Fibroblast of the aortic adventitia (primary cell): ENCODE results near the gene GSTA2. TPM values are rescaled to one million over a fixed set of nuclear protein-coding genes. Genes with fewer than 3 reads are reported as not detected.
"Not testable (repeated sequence)": the region's sequence is repeated elsewhere in the genome, so short reads cannot be mapped to it uniquely, and the experiment has no call there.

Source experiments
- DNase-seq: peaks from one replicate; pipeline ENCODE4 v3.0.0-alpha.2; 2010; ENCODE audit warnings: low read depth
- H3K4me3 ChIP-seq: 2 replicates; pipeline ENCODE4 v1.5.1; 2011; ENCODE audit warnings: low read depth, mild to moderate bottlenecking, control low read depth, low read length, moderate library complexity
- total RNA-seq: library from RNA; depleted of rRNA; stranded (reverse); fragments of >200 nt; gene quantifications from 2 replicates; pipeline ENCODE4 v1.2.3, GENCODE V29; 2012; ENCODE audit warnings: low replicate concordance
- TF ChIP-seq, protein P1 (sequence below): IDR thresholded peaks from 2 replicates; pipeline ENCODE4 v1.5.1; 2011; ENCODE audit warnings: mild to moderate bottlenecking, low read length, control low read depth, inconsistent platforms; ENCODE audit not compliant: insufficient read depth

GSTA2 gene
- total RNA-seq, 1 donor = not detected

DNA sequence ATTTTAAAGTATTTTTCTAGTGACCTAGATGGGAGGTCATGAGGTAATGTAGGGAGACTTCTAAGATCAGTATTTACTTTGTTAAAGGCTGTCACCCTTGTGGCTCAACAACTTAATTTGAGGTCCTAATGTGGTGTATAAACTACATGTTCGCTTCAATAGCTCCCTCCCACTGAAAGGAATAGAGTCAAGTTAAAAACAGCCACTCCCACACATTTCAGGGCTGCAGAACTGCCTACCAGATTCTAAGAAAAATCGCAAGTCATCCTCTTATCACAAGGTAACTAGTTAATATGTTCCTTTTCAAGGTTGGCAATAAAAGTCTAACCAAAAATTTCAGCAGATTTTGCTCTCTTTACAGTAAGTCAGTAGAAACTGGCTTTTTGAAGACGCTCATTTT is 25.2 kb upstream of the GSTA2 start:
- DNase-seq = no peak
- TF ChIP-seq, protein P1, sequence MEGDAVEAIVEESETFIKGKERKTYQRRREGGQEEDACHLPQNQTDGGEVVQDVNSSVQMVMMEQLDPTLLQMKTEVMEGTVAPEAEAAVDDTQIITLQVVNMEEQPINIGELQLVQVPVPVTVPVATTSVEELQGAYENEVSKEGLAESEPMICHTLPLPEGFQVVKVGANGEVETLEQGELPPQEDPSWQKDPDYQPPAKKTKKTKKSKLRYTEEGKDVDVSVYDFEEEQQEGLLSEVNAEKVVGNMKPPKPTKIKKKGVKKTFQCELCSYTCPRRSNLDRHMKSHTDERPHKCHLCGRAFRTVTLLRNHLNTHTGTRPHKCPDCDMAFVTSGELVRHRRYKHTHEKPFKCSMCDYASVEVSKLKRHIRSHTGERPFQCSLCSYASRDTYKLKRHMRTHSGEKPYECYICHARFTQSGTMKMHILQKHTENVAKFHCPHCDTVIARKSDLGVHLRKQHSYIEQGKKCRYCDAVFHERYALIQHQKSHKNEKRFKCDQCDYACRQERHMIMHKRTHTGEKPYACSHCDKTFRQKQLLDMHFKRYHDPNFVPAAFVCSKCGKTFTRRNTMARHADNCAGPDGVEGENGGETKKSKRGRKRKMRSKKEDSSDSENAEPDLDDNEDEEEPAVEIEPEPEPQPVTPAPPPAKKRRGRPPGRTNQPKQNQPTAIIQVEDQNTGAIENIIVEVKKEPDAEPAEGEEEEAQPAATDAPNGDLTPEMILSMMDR = no peak
- no peak overlapping the region for H3K4me3 ChIP-seq

GRCh38 chr6:52787917-52788316 is 24.6 kb upstream of the GSTA2 start:
- no peak overlapping the region for H3K4me3 ChIP-seq
- TF ChIP-seq, protein P1 = no peak
- DNase-seq = no peak

- no peak for DNase-seq
- TF ChIP-seq, protein P1 = no peak
- H3K4me3 ChIP-seq = no peak overlapping the region
Observed at GRCh38 chr6:52786249-52786956, 23.1 kb upstream of the GSTA2 start.

DNA sequence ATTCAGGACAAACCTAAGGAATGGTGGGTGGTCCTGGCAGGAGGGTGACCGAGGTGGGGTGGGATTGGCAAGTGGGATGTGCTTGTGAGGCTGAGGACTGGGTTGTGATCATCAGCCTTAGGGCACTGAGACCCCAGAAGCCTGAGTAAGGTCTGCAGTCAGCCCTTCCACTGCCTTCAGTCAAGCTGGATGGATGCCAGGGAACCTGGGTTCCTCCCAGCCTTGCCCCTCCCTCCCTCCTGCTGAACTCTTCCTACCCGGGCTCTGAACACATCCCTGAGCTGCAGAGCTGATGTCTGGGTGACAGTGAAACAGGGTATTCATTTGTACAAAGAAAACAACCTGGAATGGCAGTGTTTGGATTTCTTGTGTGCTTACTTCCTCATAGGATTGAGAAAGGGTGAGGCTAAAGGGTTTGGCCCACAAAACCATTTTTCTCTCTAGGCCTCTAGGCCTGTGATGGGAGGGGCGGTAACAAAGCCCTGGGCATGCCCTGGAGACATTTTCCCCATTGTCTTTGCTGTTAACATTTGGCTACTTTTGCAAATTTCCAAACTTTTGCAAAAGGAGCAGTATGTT is 19.5 kb upstream of the GSTA2 start:
- not testable (repeated sequence) for H3K4me3 ChIP-seq
- peak; percentile 40 for DNase-seq

DNA sequence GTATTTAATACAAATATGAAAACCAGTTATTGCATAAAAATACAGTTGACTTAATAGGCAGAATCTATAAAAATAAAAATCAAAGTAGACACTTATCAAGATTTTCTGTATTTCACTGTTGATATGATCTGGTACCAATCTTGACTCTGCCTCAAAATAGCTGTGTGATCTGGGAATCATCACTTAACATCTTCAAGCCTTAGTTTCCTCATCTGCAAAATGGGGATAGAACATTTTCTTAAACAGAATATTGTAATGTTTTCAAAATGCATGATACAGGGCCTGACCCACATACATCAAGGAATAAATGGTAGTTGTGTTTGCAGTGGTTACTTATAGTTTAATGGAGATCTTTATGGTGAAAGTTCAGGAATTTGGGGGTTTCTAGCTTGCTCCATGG is 18.9 kb upstream of the GSTA2 start:
- H3K4me3 ChIP-seq, DNase-seq: not testable (repeated sequence)

- DNase-seq = no peak
- TF ChIP-seq, protein P1 = no peak
- no peak overlapping the region for H3K4me3 ChIP-seq
Observed at GRCh38 chr6:52779237-52779636, 16.0 kb upstream of the GSTA2 start.

- not testable (repeated sequence) for H3K4me3 ChIP-seq
Observed at GRCh38 chr6:52776711-52777351, 13.6 kb upstream of the GSTA2 start.

DNA sequence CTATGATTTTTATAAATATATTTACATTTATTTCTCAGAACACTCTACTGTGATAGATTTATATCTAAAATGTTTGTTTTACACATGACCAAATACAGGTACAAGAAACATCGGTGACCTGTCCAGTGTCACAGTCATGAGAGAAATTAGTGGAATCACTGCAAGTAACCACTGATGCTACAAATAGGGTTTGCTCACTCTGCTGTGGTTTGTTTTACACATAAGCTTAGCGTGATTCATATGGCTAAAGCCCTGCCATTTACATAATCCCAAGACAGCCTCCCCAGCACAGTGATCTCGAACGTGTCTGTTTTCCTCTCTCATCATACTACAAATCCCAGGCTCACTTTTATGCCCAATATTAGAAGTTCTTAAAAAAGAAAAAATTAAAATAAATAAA is 6.1 kb upstream of the GSTA2 start:
- H3K4me3 ChIP-seq, DNase-seq: not testable (repeated sequence)

More at GRCh38 chr6:52776711-52777351, 13.6 kb upstream of the GSTA2 start:
- not testable (repeated sequence) for DNase-seq

DNA sequence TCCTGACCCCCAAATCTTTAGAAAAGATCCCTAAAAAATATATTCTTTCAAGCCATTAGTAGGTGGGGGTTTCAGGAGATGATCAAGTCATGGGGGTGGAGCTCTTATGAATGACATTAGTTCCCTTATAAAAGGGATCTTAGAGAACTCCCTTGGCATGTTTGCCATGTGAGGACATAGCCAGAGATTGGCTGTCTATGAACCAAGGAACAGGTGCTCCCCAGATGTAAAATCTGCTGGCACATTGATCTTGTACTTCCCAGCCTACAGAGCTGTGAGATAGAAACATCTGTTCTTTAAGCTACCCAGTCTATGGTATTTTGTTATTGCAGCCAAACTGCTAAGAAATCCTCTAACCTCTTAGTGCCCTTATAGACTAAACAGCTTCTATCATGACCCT is 4.4 kb upstream of the GSTA2 start:
- H3K4me3 ChIP-seq, DNase-seq: not testable (repeated sequence)

DNA sequence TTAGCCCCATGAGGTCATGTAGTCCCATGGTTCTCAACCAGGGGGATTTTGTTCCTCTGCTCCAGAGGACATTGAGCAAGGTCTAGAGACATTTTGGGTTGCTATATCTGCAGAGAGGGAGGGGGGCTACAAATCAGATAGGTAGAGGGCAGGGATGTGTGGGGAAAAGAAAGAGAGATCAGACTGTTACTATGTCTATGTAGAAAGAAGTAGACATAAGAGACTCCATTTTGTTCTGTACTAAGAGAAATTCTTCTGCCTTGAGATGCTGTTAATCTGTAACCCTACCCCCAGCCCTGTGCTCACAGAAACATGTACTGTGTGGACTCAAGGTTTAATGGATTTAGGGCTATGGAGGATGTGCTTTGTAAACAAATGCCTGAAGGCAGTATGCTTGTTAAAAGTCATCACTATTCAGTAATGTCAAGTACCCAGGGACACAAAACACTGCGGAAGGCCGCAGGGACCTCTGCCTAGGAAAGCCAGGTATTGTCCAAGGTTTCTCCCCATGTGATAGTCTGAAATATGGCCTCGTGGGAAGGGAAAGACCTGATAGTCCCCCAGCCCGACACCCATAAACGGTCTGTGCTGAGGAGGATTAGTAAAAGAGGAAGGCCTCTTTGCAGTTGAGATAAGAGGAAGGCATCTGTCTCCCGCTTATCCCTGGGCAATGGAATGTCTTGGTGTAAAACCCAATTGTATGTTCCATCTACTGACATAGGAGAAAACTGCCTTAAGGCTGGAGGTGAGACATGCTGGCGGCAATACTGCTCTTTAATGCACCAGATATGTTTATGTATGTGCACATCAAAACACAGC is 1.4 kb downstream of the GSTA2 start:
- DNase-seq, H3K4me3 ChIP-seq: not testable (repeated sequence)
